ENCODE measurements around the gene GPR132.

Gene GPR132

GRCh38 chr14:105071942-105072341 lies 6.7 kb upstream of the GPR132 start:
- FAIRE-seq, result no peak
- no peak for DNase-seq (ENCODE audit: insufficient read length, low spot score)
- TF ChIP-seq SPI1 (IDR thresholded peaks at IDR 0.05; ENCODE audit: low read depth, low read length) (no peak), TAF1 (IDR thresholded peaks at IDR 0.05; ENCODE audit: low read depth, low read length) (no peak), POU2F2 (IDR thresholded peaks at IDR 0.05; ENCODE audit: low read depth, low read length) (no peak), POLR2A (IDR thresholded peaks at IDR 0.05; ENCODE audit: low read depth, low read length) (no peak), PAX5 (IDR thresholded peaks at IDR 0.05; ENCODE audit: insufficient read depth, low read length, severe bottlenecking) (no peak)

DNA sequence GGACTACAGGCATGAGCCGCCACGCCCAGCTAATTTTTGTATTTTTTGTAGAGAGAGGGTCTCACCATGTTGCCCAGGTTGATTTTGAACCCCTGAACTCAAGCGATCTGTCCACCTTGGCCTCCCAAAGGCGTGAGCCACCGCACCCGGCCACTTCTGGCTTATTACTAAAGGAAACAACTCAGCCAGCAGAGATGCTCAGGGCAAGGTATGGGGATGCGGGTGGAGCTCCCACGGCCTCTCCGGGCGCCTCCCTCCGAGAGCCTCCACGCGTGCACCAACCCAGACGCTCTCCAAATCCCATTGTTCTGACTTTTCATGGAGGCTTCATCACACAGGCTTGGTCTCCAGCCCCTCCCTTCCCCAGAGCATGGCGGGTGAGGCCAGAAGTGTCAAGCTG lies 6.1 kb upstream of the GPR132 start:
- TF ChIP-seq POU2F2 (IDR thresholded peaks at IDR 0.05; ENCODE audit: low read depth, low read length) (no peak), TAF1 (IDR thresholded peaks at IDR 0.05; ENCODE audit: low read depth, low read length) (no peak), SPI1 (IDR thresholded peaks at IDR 0.05; ENCODE audit: low read depth, low read length) (no peak), POLR2AphosphoS5 (IDR thresholded peaks at IDR 0.05; ENCODE audit: low read depth, low read length) (no peak)
- FAIRE-seq (no peak), DNase-seq (ENCODE audit: insufficient read length, low spot score) (no peak)

DNA sequence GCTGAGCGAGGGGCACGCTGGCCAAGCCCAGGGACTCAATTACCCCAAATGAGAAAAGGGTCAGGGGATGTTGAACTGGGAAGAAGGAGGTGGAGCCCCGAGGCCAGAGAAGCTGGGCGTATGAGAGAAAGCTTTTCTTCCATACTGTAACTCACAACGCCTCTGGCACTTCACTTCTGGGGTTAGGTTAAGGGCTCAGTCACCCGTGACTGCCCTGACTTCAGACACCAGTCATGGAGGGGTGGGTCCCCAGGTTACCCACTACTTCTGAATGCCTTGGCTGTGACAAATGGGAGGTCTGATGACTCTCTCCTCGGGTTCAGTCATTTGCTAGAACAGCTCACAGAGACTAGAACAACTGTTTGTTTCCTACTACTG lies 5.5 kb upstream of the GPR132 start:
- FAIRE-seq (peak; percentile 91), DNase-seq (ENCODE audit: insufficient read length, low spot score) (no peak)
- TF ChIP-seq SPI1 (IDR thresholded peaks at IDR 0.05; ENCODE audit: low read depth, low read length) (no peak), PAX5 (IDR thresholded peaks at IDR 0.05; ENCODE audit: insufficient read depth, low read length, severe bottlenecking) (peak; percentile 94), POLR2A (IDR thresholded peaks at IDR 0.05; ENCODE audit: low read depth, low read length) (no peak)

DNA sequence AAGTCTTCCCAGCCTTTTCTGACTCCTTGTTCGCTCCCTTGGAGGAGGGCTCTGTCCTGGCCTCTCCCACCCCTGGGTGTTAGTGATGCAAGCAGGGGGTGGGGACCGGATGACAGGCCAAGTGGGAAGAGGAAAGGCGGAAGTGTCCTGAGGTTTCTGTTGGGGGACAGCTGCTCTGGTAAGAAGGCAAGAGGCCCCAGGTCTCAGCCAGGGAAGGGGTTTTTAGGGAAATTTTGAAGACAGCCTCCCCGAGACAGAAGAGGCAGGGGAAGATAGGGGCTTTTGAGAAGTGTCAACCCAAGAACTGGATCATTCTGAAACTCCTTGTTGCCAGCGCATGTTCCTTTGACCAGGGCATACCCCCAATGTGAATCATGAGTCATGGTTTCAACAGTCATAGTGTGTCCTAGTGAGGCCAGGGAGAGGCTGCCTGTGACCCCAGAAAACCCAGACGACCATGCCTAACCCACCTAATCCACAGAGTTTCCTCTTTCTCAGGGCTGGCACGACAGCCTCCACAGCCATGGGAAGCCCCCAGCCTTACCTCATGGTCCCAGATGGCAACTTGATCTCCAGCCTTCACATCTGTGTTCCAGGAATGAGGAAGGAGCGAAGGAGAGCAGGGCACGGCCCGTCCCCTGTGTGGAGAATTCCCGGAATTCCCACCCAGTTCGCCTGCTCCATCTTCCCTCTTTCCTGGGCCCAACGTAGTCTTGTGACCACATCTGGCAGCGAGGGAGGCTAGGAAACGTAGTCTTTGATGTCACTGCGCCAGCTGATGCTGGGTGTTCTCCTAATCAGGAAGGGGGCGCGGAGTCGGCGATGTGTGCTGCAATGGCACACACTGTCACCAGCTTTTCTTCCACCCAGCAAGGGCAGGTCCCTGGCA lies 4.9 kb upstream of the GPR132 start:
- FAIRE-seq (no peak), DNase-seq (ENCODE audit: insufficient read length, low spot score) (peak; percentile 75)
- TF ChIP-seq POU2F2 (IDR thresholded peaks at IDR 0.05; ENCODE audit: low read depth, low read length), result peak; percentile 89; the same call in 1 of the 2 replicates
- peak; percentile 47 for TF ChIP-seq PAX5 (IDR thresholded peaks at IDR 0.05; ENCODE audit: insufficient read depth, low read length, severe bottlenecking)
- TF ChIP-seq TAF1 (IDR thresholded peaks at IDR 0.05; ENCODE audit: low read depth, low read length), result no peak
- no peak for TF ChIP-seq POLR2A (IDR thresholded peaks at IDR 0.05; ENCODE audit: low read depth, low read length)
- TF ChIP-seq POLR2AphosphoS5 (IDR thresholded peaks at IDR 0.05; ENCODE audit: low read depth, low read length), result no peak; the same call in 1 of the 2 replicates
- TF ChIP-seq SPI1 (IDR thresholded peaks at IDR 0.05; ENCODE audit: low read depth, low read length), result peak; percentile 76

DNA sequence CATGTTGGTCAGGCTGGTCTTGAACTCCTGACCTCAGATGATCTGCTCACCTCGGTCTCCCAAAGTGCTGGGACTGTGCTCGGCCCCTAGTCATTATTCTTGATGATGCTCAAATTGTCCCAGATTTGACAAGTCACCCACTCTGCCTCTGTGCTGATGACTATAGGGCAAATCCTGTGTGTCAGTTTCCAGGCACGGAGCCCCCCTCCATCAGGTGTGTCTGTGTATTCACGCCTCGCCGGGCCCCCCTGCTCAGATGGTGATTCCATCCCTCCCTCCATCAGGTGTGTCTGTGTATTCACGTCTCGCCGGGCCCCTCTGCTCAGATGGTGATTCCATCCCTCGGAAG lies 4.3 kb upstream of the GPR132 start:
- no peak for DNase-seq (ENCODE audit: insufficient read length, low spot score)
- FAIRE-seq, result no peak
- TF ChIP-seq TAF1 (IDR thresholded peaks at IDR 0.05; ENCODE audit: low read depth, low read length) (no peak), PAX5 (IDR thresholded peaks at IDR 0.05; ENCODE audit: insufficient read depth, low read length, severe bottlenecking) (no peak), POLR2AphosphoS5 (IDR thresholded peaks at IDR 0.05; ENCODE audit: low read depth, low read length) (no peak), POLR2A (IDR thresholded peaks at IDR 0.05; ENCODE audit: low read depth, low read length) (no peak), SPI1 (IDR thresholded peaks at IDR 0.05; ENCODE audit: low read depth, low read length) (no peak), POU2F2 (IDR thresholded peaks at IDR 0.05; ENCODE audit: low read depth, low read length) (no peak)

DNA sequence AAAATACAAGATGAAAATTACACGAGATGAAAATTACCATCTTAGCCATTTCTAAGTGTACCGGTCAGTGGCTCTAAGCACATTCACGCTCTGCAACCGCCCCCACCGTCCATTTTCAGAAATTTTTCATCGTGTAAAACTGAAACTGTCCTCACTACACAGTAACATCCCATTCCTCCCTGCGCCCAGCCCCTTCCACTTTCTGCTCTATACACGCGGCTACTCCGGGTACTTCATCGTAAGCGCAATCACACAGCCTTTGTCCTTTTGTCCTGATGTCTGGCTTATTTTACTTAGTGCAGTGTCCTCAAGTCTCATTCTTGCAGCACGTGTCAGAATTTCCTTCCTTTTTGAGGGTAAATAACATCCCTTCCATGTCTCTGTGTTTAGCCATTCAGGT lies 3.6 kb upstream of the GPR132 start:
- TF ChIP-seq POU2F2 (IDR thresholded peaks at IDR 0.05; ENCODE audit: low read depth, low read length) (no peak), POLR2A (IDR thresholded peaks at IDR 0.05; ENCODE audit: low read depth, low read length) (no peak), POLR2AphosphoS5 (IDR thresholded peaks at IDR 0.05; ENCODE audit: low read depth, low read length) (no peak), PAX5 (IDR thresholded peaks at IDR 0.05; ENCODE audit: insufficient read depth, low read length, severe bottlenecking) (no peak), TAF1 (IDR thresholded peaks at IDR 0.05; ENCODE audit: low read depth, low read length) (no peak), SPI1 (IDR thresholded peaks at IDR 0.05; ENCODE audit: low read depth, low read length) (no peak)
- peak; percentile 67 for FAIRE-seq
- DNase-seq (ENCODE audit: insufficient read length, low spot score), result no peak

DNA sequence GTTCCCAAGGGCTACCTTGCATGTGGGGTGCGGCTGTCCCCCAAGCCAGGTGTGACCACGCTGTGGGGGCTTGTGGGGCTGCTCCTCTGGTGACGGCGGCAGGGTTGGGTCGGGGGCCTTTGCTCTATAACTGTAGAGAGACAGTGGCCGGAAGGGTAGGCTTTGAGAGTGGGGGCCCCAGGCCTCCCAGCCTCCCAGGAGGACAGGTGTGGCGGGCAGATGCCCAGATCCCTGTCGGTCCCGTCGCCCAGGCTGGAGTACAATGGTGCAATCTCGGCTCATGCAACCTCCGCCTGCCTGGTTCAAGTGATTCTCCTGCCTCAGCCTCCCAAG lies 2.7 kb upstream of the GPR132 start:
- FAIRE-seq (no peak), DNase-seq (ENCODE audit: insufficient read length, low spot score) (no peak)
- no peak for TF ChIP-seq POLR2AphosphoS5 (IDR thresholded peaks at IDR 0.05; ENCODE audit: low read depth, low read length)
- no peak for TF ChIP-seq POLR2A (IDR thresholded peaks at IDR 0.05; ENCODE audit: low read depth, low read length)
- TF ChIP-seq PAX5 (IDR thresholded peaks at IDR 0.05; ENCODE audit: insufficient read depth, low read length, severe bottlenecking), result no peak
- TF ChIP-seq SPI1 (IDR thresholded peaks at IDR 0.05; ENCODE audit: low read depth, low read length), result no peak
- no peak for TF ChIP-seq TAF1 (IDR thresholded peaks at IDR 0.05; ENCODE audit: low read depth, low read length)
- no peak for TF ChIP-seq POU2F2 (IDR thresholded peaks at IDR 0.05; ENCODE audit: low read depth, low read length)

DNA sequence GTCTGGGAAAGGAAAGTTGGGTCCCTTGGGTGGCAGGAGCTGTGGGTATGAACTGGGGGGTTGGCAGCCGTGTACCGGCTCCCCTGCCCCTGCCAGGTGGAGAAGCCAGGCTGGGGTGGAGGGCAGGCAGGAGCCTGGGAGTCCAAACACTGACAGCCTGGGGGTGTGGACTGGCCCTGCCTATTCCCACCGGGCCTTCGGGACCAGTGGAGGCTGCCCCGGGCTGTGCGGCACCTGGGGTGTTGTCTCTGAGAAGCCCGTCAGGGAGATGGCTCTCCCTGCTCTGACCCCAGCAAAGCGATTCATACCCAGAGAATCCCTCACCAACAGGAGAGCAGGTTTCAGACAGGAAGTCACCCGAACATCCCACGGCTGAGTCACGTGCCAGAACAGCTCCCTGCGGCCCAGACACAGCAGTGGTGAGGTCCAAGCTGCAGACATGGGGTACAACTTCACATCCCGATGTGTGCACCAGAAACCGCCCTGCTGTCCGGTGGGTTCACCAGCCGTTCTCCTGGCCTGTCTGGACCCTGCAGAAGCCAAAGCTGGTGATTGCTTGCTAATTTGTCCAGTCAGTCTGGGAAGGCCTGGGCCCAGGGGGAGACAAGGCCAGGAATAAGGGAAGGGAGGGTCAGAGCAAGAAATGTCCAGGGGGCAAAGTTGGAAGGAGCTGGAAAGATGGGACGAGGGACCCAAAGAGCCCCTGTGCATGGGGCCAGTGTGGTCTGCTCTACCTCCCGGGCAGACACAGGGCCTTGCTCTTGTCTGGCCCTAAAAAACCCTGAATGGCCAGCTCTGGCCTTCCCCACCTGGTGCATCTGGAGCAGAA lies 2.1 kb upstream of the GPR132 start:
- TF ChIP-seq TAF1 (IDR thresholded peaks at IDR 0.05; ENCODE audit: low read depth, low read length) (no peak), SPI1 (IDR thresholded peaks at IDR 0.05; ENCODE audit: low read depth, low read length) (peak; percentile 56), POLR2A (IDR thresholded peaks at IDR 0.05; ENCODE audit: low read depth, low read length) (0 out of 2 replicates have a peak, but pooled peaks have one; percentile 22), POLR2AphosphoS5 (IDR thresholded peaks at IDR 0.05; ENCODE audit: low read depth, low read length) (no peak), PAX5 (IDR thresholded peaks at IDR 0.05; ENCODE audit: insufficient read depth, low read length, severe bottlenecking) (no peak)
- peak; percentile 97 for FAIRE-seq
- no peak for DNase-seq (ENCODE audit: insufficient read length, low spot score)

- FAIRE-seq (peak; percentile 66), DNase-seq (ENCODE audit: insufficient read length, low spot score) (no peak)
- TF ChIP-seq SPI1 (IDR thresholded peaks at IDR 0.05; ENCODE audit: low read depth, low read length) (no peak), TAF1 (IDR thresholded peaks at IDR 0.05; ENCODE audit: low read depth, low read length) (no peak), POLR2AphosphoS5 (IDR thresholded peaks at IDR 0.05; ENCODE audit: low read depth, low read length) (no peak), POU2F2 (IDR thresholded peaks at IDR 0.05; ENCODE audit: low read depth, low read length) (no peak), PAX5 (IDR thresholded peaks at IDR 0.05; ENCODE audit: insufficient read depth, low read length, severe bottlenecking) (no peak), POLR2A (IDR thresholded peaks at IDR 0.05; ENCODE audit: low read depth, low read length) (no peak)
Measured at GRCh38 chr14:105066240-105067071, 1.2 kb upstream of the GPR132 start.

All from GM12891 (cell line).